Erythroblast (primary cell): ENCODE results near the gene FNBP1.

ENCODE experiments used
- GATA1 ChIP-seq: IDR thresholded peaks from 2 replicates; pipeline ENCODE4 v1.6.1; 2011; ENCODE audit warnings: low read depth, mild to moderate bottlenecking, control low read depth, low read length, moderate library complexity
- POLR2A ChIP-seq: IDR thresholded peaks from 2 replicates; pipeline ENCODE4 v1.6.1; 2011; ENCODE audit warnings: mild to moderate bottlenecking, low read length

- no peak for TF ChIP-seq POLR2A
- no peak for TF ChIP-seq GATA1
Measured at GRCh38 chr9:129910628-129911567, 132.1 kb downstream of the FNBP1 start.
